Measurements from ENCODE around the gene HTR1B.

GRCh38 chr6:77487808-77488425 lies 24.6 kb upstream of the HTR1B start:
- no peak for TF ChIP-seq SREBF2 (IDR thresholded peaks at IDR 0.05; ENCODE audit: low read length)
- TF ChIP-seq RCOR1 (conservative IDR thresholded peaks at IDR 0.05; ENCODE audit: low read depth, low read length) = no peak
- TF ChIP-seq CTCF (IDR thresholded peaks at IDR 0.05 in 2 of 3, conservative IDR thresholded peaks at IDR 0.05 in 1 of 3; ENCODE audit: control insufficient read depth in 2 of 3, extremely low read depth in 1 of 3, insufficient read depth in 1 of 3, low read depth in 3 of 3, low read length in 3 of 3) = no peak
- no peak for TF ChIP-seq SIX5 (IDR thresholded peaks at IDR 0.05; ENCODE audit: low read depth, low read length, severe bottlenecking)
- TF ChIP-seq ZSCAN29 (IDR thresholded peaks at IDR 0.05) = no peak
- no peak for TF ChIP-seq POLR2A (IDR thresholded peaks at IDR 0.05; ENCODE audit: low read depth, low read length)
